HEK293 (cell line): Measurements from ENCODE around the gene FDX2.

Source experiments
- CTCF ChIA-PET: fragments of 350-600 bp; formaldehyde crosslinking; extraction: SDS; loops from one replicate; lab custom pipeline; 2021; ENCODE audit warnings: antibody characterized with exemption; lab: Yijun Ruan, JAX
- POLR2A ChIA-PET: fragments of 300-600 bp; formaldehyde crosslinking; extraction: SDS; loops from one replicate; lab custom pipeline; 2020; ENCODE audit warnings: antibody characterized with exemption, inconsistent platforms; lab: Yijun Ruan, JAX
- H3K27ac ChIP-seq: fragments of 200-500 bp; sonication (Bioruptor generic); 2 replicates; pipeline ENCODE4 v1.5.1; 2014; ENCODE audit warnings: low read depth, low read length, control low read depth, inconsistent platforms; ENCODE audit errors: extremely low read depth
- H3K36me3 ChIP-seq, 2 experiments: fragments of 200-500 bp in 1 of 2; sonication (Bioruptor generic) in 1 of 2; 1 replicate in 1 of 2; 2 replicates in 1 of 2; pipeline ENCODE4 v1.5.1; 2014 to 2017; ENCODE audit warnings: inconsistent platforms in 2 of 2, low read length in 2 of 2; ENCODE audit not compliant: control insufficient read depth in 2 of 2, insufficient read depth in 1 of 2
- H3K4me1 ChIP-seq: fragments of 200-500 bp; sonication (Bioruptor generic); 2 replicates; pipeline ENCODE4 v1.5.1; 2014; ENCODE audit warnings: mild to moderate bottlenecking, low read length, inconsistent platforms; ENCODE audit not compliant: control insufficient read depth, insufficient read depth
- H3K4me3 ChIP-seq: 2 replicates; pipeline ENCODE4 v1.5.1; 2011; ENCODE audit warnings: low read depth, mild to moderate bottlenecking, control low read depth, low read length, moderate library complexity
- H3K9me3 ChIP-seq: fragments of 200-500 bp; sonication (Bioruptor generic); 2 replicates; pipeline ENCODE4 v1.5.1; 2014; ENCODE audit warnings: low read depth, low read length, inconsistent platforms; ENCODE audit not compliant: control insufficient read depth, insufficient read depth
- SCRT2 ChIP-seq: fragments of 450-650 bp; formaldehyde crosslinking; IDR thresholded peaks from 2 replicates; pipeline ENCODE4 v1.5.1; 2016; ENCODE audit warnings: missing biosample characterization, missing genetic modification characterization
- ZBTB48 ChIP-seq: fragments of 450-650 bp; formaldehyde crosslinking; IDR thresholded peaks from 2 replicates; pipeline ENCODE4 v1.5.1; 2016; ENCODE audit warnings: missing biosample characterization, missing genetic modification characterization
- ZFHX2 ChIP-seq: fragments of 450-650 bp; formaldehyde crosslinking; conservative IDR thresholded peaks from 2 replicates; pipeline ENCODE4 v1.5.1; 2016; ENCODE audit warnings: missing biosample characterization, missing genetic modification characterization
- ZFP3 ChIP-seq: fragments of 450-650 bp; formaldehyde crosslinking; IDR thresholded peaks from 2 replicates; pipeline ENCODE4 v1.5.1; 2016; ENCODE audit warnings: low read depth, missing biosample characterization, missing genetic modification characterization
- ZFP69B ChIP-seq: fragments of 450-650 bp; formaldehyde crosslinking; IDR thresholded peaks from 2 replicates; pipeline ENCODE4 v1.5.1; 2016; ENCODE audit warnings: missing biosample characterization, missing genetic modification characterization
- ZNF16 ChIP-seq: fragments of 450-650 bp; formaldehyde crosslinking; IDR thresholded peaks from 2 replicates; pipeline ENCODE4 v1.5.1; 2016; ENCODE audit warnings: low read depth, missing biosample characterization, missing genetic modification characterization
- ZNF2 ChIP-seq: fragments of 450-650 bp; formaldehyde crosslinking; IDR thresholded peaks from 2 replicates; pipeline ENCODE4 v1.5.1; 2016; ENCODE audit warnings: missing biosample characterization, missing genetic modification characterization
- ZNF221 ChIP-seq: fragments of 450-650 bp; formaldehyde crosslinking; IDR thresholded peaks from 2 replicates; pipeline ENCODE4 v1.5.1; 2017; ENCODE audit warnings: missing biosample characterization, missing genetic modification characterization, borderline replicate concordance
- ZNF23 ChIP-seq: fragments of 450-650 bp; formaldehyde crosslinking; IDR thresholded peaks from 2 replicates; pipeline ENCODE4 v1.5.1; 2016; ENCODE audit warnings: missing biosample characterization, missing genetic modification characterization, borderline replicate concordance
- ZNF24 ChIP-seq: fragments of 450-650 bp; formaldehyde crosslinking; IDR thresholded peaks from 2 replicates; pipeline ENCODE4 v1.5.1; 2016; ENCODE audit warnings: missing biosample characterization, missing genetic modification characterization
- ZNF404 ChIP-seq: fragments of 450-650 bp; formaldehyde crosslinking; IDR thresholded peaks from 2 replicates; pipeline ENCODE4 v1.5.1; 2017; ENCODE audit warnings: missing biosample characterization, missing genetic modification characterization
- ZNF501 ChIP-seq: fragments of 450-650 bp; formaldehyde crosslinking; IDR thresholded peaks from 2 replicates; pipeline ENCODE4 v1.5.1; 2016; ENCODE audit warnings: missing biosample characterization, missing genetic modification characterization
- ZNF521 ChIP-seq: fragments of 450-650 bp; formaldehyde crosslinking; IDR thresholded peaks from 2 replicates; pipeline ENCODE4 v1.5.1; 2017; ENCODE audit warnings: missing biosample characterization, mild to moderate bottlenecking, missing genetic modification characterization
- ZNF658 ChIP-seq: fragments of 450-650 bp; formaldehyde crosslinking; IDR thresholded peaks from 2 replicates; pipeline ENCODE4; 2016; ENCODE audit warnings: missing biosample characterization, missing genetic modification characterization
- ZNF747 ChIP-seq: fragments of 450-650 bp; formaldehyde crosslinking; IDR thresholded peaks from 2 replicates; pipeline ENCODE4 v1.5.1; 2016; ENCODE audit warnings: missing biosample characterization, missing genetic modification characterization
- TF ChIP-seq, protein P1 (sequence below): fragments of 450-650 bp; formaldehyde crosslinking; IDR thresholded peaks from 2 replicates; pipeline ENCODE4 v1.5.1; 2016; ENCODE audit warnings: missing biosample characterization, missing genetic modification characterization
- TF ChIP-seq, protein P2 (sequence below): fragments of 450-650 bp; formaldehyde crosslinking; IDR thresholded peaks from 2 replicates; pipeline ENCODE4 v1.5.1; 2016; ENCODE audit warnings: missing biosample characterization, missing genetic modification characterization
- TF ChIP-seq, protein P3 (sequence below): fragments of 450-650 bp; formaldehyde crosslinking; IDR thresholded peaks from 2 replicates; pipeline ENCODE4 v1.5.1; 2016; ENCODE audit warnings: missing biosample characterization, missing genetic modification characterization, low read depth

FDX2 gene

DNA sequence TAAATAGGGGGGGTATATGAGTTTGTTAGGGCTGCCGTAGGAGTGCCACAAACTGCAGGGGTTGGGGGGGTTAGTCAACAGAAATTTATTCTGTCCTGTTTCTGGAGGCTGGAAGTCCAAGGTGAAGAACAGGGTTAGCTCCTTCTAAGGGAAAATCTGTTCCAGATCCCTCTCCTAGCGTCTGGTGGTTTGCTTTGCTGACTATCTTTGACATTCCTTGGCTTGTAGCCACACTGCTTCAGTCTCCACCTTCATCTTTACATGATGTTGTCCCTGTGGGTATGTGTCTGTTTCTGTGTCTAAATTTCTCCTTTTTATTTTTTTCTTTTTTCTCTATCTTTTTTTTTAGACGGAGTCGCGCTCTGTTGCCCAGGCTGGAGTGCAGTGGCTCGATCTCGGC, 53.0 kb downstream of the FDX2 start:
- no peak for TF ChIP-seq ZNF2 (tag by site-specific recombination)
- no peak for TF ChIP-seq ZNF23 (tag by site-specific recombination)
- no peak for TF ChIP-seq ZFP3
- no peak for TF ChIP-seq ZNF404 (tag by site-specific recombination)
- TF ChIP-seq ZNF747 (tag by site-specific recombination): no peak
- TF ChIP-seq SCRT2 (tag by site-specific recombination): no peak
- no peak for TF ChIP-seq ZNF24 (tag by site-specific recombination)
- TF ChIP-seq ZFP69B: no peak
- TF ChIP-seq, protein P1, sequence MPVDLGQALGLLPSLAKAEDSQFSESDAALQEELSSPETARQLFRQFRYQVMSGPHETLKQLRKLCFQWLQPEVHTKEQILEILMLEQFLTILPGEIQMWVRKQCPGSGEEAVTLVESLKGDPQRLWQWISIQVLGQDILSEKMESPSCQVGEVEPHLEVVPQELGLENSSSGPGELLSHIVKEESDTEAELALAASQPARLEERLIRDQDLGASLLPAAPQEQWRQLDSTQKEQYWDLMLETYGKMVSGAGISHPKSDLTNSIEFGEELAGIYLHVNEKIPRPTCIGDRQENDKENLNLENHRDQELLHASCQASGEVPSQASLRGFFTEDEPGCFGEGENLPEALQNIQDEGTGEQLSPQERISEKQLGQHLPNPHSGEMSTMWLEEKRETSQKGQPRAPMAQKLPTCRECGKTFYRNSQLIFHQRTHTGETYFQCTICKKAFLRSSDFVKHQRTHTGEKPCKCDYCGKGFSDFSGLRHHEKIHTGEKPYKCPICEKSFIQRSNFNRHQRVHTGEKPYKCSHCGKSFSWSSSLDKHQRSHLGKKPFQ (tag by site-specific recombination): no peak
- TF ChIP-seq, protein P2, sequence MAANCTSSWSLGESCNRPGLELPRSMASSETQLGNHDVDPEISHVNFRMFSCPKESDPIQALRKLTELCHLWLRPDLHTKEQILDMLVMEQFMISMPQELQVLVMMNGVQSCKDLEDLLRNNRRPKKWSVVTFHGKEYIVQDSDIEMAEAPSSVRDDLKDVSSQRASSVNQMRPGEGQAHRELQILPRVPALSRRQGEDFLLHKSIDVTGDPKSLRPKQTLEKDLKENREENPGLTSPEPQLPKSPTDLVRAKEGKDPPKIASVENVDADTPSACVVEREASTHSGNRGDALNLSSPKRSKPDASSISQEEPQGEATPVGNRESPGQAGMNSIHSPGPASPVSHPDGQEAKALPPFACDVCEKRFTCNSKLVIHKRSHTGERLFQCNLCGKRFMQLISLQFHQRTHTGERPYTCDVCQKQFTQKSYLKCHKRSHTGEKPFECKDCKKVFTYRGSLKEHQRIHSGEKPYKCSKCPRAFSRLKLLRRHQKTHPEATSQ: no peak
- no peak for TF ChIP-seq ZBTB48 (tag by site-specific recombination)
- no peak for TF ChIP-seq ZNF16 (tag by site-specific recombination)
- TF ChIP-seq, protein P3, sequence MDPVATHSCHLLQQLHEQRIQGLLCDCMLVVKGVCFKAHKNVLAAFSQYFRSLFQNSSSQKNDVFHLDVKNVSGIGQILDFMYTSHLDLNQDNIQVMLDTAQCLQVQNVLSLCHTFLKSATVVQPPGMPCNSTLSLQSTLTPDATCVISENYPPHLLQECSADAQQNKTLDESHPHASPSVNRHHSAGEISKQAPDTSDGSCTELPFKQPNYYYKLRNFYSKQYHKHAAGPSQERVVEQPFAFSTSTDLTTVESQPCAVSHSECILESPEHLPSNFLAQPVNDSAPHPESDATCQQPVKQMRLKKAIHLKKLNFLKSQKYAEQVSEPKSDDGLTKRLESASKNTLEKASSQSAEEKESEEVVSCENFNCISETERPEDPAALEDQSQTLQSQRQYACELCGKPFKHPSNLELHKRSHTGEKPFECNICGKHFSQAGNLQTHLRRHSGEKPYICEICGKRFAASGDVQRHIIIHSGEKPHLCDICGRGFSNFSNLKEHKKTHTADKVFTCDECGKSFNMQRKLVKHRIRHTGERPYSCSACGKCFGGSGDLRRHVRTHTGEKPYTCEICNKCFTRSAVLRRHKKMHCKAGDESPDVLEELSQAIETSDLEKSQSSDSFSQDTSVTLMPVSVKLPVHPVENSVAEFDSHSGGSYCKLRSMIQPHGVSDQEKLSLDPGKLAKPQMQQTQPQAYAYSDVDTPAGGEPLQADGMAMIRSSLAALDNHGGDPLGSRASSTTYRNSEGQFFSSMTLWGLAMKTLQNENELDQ (tag by site-specific recombination): no peak
- TF ChIP-seq ZNF521 (tag by site-specific recombination): no peak
- no peak for TF ChIP-seq ZNF221 (tag by site-specific recombination)
- no peak for TF ChIP-seq ZNF501 (tag by site-specific recombination)
- CTCF ChIA-PET: interaction anchor here (7.9 kb wide), 1 partner anchor 124 kb away, joined by 141 read pairs; no protein-coding TSS in a partner anchor

DNA sequence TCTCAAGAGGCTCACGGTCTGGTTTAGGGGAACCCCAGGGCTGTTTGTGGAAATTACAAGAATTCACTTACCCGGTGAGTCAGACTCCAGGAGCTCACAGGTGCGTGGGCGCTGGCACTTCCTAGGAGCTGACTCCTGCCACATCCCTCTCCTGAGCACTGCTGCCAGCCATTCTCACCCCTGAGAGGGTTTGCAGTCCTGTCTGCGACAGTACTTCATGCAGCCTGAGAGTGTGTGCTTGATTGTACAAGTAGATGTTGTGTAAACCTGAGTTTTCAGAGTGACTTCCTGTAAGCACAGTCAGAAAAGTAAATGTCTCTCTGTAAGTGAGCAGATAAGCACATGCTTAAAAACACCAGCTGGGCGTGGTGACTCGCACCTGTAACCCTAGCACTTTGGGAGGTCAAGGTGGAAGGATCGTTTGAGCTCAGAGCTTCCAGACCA, 55.7 kb downstream of the FDX2 start:
- H3K27ac ChIP-seq: no peak overlapping the region
- no peaks in the 10 kb centered on the region for H3K9me3 ChIP-seq
- TF ChIP-seq ZNF658 (tag by site-specific recombination) (no peak), SCRT2 (tag by site-specific recombination) (peak; percentile 71), ZFHX2 (tag by site-specific recombination) (0 out of 2 replicates have a peak, but pooled peaks have one; percentile 20)
- ChIA-PET POLR2A (interaction anchor here (0.6 to 2.7 kb wide), 7 partner anchors 10 to 129 kb away, joined by 3 to 24 read pairs (median 4); partner anchors contain the start of genes ICAM5 and TYK2), CTCF (interaction anchor here (0.6 to 7.9 kb wide), 18 partner anchors 9 to 329 kb away, joined by 3 to 141 read pairs (median 6); partner anchors contain the start of genes ICAM1, MRPL4, PPAN and RAVER1)
- no peak overlapping the region for H3K4me3 ChIP-seq
- H3K4me1 ChIP-seq: no peaks in the 10 kb centered on the region
- peaks cover 10 to 45% of the 10 kb centered on the region in 2 experiments; a peak in 2 of 3 replicates for H3K36me3 ChIP-seq

More for the DNA sequence above, 53.0 kb downstream of the FDX2 start:
- Histone ChIP-seq H3K4me3 (no peak overlapping the region), H3K27ac (no peak overlapping the region), H3K4me1 (no peaks in the 10 kb centered on the region), H3K9me3 (no peaks in the 10 kb centered on the region), H3K36me3 (peaks cover 4 to 23% of the 10 kb centered on the region in 2 experiments; a peak in 2 of 3 replicates)
- POLR2A ChIA-PET: interaction anchor here (0.6 to 1.0 kb wide), 3 partner anchors 16 to 121 kb away, joined by 4 read pairs; partner anchors contain the start of gene TYK2
